ENCODE measurements around the gene EXOC8.

DNA sequence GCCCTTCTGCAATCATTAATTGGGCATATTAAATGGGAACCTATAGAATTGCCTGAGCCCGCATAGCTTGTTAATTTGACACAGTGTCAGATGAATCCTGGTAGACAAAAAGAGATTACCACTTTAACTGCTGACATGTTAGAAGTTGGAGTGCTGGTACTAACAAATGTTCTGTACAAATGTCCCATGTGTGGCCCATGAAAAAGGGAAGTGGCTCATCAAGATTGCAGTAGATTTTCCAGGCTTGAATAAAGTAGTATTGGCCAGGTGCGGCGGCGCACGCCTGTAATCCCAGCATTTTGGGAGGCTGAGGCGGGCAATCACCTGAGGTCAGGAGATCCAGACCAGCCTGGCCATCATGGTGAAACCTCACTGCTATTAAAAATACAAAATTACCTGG lies 51.0 kb downstream of the EXOC8 start:
- TF ChIP-seq, protein P1, sequence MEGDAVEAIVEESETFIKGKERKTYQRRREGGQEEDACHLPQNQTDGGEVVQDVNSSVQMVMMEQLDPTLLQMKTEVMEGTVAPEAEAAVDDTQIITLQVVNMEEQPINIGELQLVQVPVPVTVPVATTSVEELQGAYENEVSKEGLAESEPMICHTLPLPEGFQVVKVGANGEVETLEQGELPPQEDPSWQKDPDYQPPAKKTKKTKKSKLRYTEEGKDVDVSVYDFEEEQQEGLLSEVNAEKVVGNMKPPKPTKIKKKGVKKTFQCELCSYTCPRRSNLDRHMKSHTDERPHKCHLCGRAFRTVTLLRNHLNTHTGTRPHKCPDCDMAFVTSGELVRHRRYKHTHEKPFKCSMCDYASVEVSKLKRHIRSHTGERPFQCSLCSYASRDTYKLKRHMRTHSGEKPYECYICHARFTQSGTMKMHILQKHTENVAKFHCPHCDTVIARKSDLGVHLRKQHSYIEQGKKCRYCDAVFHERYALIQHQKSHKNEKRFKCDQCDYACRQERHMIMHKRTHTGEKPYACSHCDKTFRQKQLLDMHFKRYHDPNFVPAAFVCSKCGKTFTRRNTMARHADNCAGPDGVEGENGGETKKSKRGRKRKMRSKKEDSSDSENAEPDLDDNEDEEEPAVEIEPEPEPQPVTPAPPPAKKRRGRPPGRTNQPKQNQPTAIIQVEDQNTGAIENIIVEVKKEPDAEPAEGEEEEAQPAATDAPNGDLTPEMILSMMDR (IDR thresholded peaks at IDR 0.05): no peak
- TF ChIP-seq EP300 (IDR thresholded peaks at IDR 0.05): no peak
- no peak for TF ChIP-seq POLR2AphosphoS5 (IDR thresholded peaks at IDR 0.05)
